Small intestine (tissue), 7 donors: ENCODE measurements around the gene LRP1B. TPM values are rescaled to one million over a fixed set of nuclear protein-coding genes. Genes with fewer than 3 reads are reported as not detected.

ENCODE experiments used
- DNase-seq, 2 donors: peaks; one replicate each; pipeline versions ENCODE4 v3.0.0 to v3.0.0-alpha.2; 2013
- FAIRE-seq: peaks from 2 replicates; lab custom pipeline; 2012; peaks lifted over from hg19 to GRCh38; lab: Jason Lieb, UNC
- H3K27ac ChIP-seq, 3 donors: one replicate each; pipeline ENCODE4 v1.5.1; 2013; ENCODE audit warnings: low read length in 2 of 3, mild to moderate bottlenecking in 2 of 3, control low read depth in 1 of 3, inconsistent platforms in 1 of 3, low read depth in 1 of 3, moderate library complexity in 1 of 3
- H3K27me3 ChIP-seq, 3 donors: one replicate each; pipeline ENCODE4 v1.6.1; 2013; ENCODE audit warnings: low read length in 3 of 3, inconsistent platforms in 1 of 3; ENCODE audit not compliant: control insufficient read depth in 3 of 3, insufficient read depth in 3 of 3
- H3K36me3 ChIP-seq, 3 donors: one replicate each; pipeline ENCODE4 v1.6.1; 2013; ENCODE audit warnings: low read length in 3 of 3, inconsistent platforms in 1 of 3, low read depth in 1 of 3, mild to moderate bottlenecking in 1 of 3, moderate library complexity in 1 of 3; ENCODE audit not compliant: control insufficient read depth in 3 of 3, insufficient read depth in 2 of 3
- H3K4me1 ChIP-seq, 3 donors: one replicate each; pipeline ENCODE4 v1.6.1; 2013; ENCODE audit warnings: low read length in 2 of 3, inconsistent platforms in 1 of 3, low read depth in 1 of 3, mild to moderate bottlenecking in 1 of 3, moderate library complexity in 1 of 3; ENCODE audit not compliant: control insufficient read depth in 3 of 3, insufficient read depth in 2 of 3
- H3K4me3 ChIP-seq, 3 donors: one replicate each; pipeline ENCODE4 v1.5.1; 2013; ENCODE audit warnings: low read length in 3 of 3, control low read depth in 1 of 3, inconsistent platforms in 1 of 3, low read depth in 1 of 3, mild to moderate bottlenecking in 1 of 3, moderate library complexity in 1 of 3
- H3K9me3 ChIP-seq, 2 donors: one replicate each; pipeline ENCODE4 v1.6.1; 2013; ENCODE audit warnings: low read depth in 1 of 2, low read length in 1 of 2; ENCODE audit not compliant: control insufficient read depth in 2 of 2, insufficient read depth in 1 of 2
- WGBS, 3 donors: extraction: QIAGEN DNeasy Blood & Tissue Kit; methylation state at CpG; one replicate each; pipeline ENCODE4 v1.1.7; 2013; 5-methylcytosine and 5-hydroxymethylcytosine counted together
- polyA plus RNA-seq, 4 donors: library from polyadenylated mRNA; stranded (reverse) in 3 of 4; unstranded in 1 of 4; fragments of 200-250 nt in 3 of 4; fragments of 120-200 nt in 1 of 4; gene quantifications; one replicate each; pipeline versions ENCODE4 v1.2.1 to v1.2.3, GENCODE V29; 2013
- donor health status: healthy with polysubstance abuse.
- donor health status: control.
- donor health status: control.
- donor health status: Bipolar disorder and iron deficiency.
- donor health status: healthy.

Gene LRP1B
- polyA plus RNA-seq, 4 donors, result 0.07 to 0.64 TPM; not detected in 2

DNA sequence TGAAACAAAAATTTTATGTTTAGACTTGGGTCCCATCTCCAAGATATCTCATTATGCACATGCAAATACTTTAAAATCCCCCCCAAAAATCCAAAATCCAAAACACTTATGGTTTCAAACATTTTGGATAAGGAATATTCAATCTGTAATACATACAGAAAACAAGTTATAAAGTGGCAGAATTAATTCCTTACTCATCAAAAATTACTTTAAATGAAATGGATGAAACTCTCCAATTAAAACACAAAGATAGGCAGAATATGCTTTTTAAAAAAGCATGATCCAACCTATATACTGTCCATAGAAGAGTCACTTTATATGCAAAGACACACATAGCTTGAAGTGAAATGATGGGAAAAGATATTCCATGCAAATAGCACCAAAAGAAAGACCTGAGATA lies 744.6 kb downstream of the LRP1B start:
- no peaks in the 10 kb centered on the region for H3K27me3 ChIP-seq
- H3K4me1 ChIP-seq, result no peaks in the 10 kb centered on the region
- no peak overlapping the region for H3K4me3 ChIP-seq
- no peak overlapping the region for H3K27ac ChIP-seq
- no peaks in the 10 kb centered on the region for H3K36me3 ChIP-seq
- DNase-seq (no peak), FAIRE-seq (no peak)
- H3K9me3 ChIP-seq, result no peaks in the 10 kb centered on the region

DNA sequence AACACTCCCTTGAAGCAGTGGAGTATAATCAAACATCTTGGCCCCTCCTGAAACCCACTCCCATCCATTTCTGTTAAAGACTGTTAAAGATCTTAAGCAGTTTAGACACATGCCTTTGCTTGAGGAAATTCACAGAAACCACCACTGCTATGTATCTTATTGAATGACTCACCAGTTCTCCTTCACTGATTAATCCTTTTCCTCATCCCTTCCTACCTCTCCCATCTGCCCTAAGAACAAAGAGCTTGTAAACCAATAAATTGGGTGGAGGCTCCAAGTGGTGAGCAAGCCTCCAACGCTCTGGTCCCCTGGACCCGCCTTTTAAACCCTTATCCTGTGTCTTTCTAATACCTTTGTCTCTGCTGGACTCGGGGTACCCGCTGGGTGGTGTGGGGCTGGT lies 746.1 kb downstream of the LRP1B start:
- no peak overlapping the region for H3K27ac ChIP-seq
- 60 to 76% (median 63%) methylated on average over 4 of the region's 4 CpGs for WGBS, 3 donors
- DNase-seq (no peak), FAIRE-seq (no peak)
- no peaks in the 10 kb centered on the region for H3K36me3 ChIP-seq
- H3K9me3 ChIP-seq, result peaks cover 0 to 2% of the 10 kb centered on the region in 2 donors
- H3K4me3 ChIP-seq, result no peak overlapping the region
- no peaks in the 10 kb centered on the region for H3K4me1 ChIP-seq
- no peaks in the 10 kb centered on the region for H3K27me3 ChIP-seq

DNA sequence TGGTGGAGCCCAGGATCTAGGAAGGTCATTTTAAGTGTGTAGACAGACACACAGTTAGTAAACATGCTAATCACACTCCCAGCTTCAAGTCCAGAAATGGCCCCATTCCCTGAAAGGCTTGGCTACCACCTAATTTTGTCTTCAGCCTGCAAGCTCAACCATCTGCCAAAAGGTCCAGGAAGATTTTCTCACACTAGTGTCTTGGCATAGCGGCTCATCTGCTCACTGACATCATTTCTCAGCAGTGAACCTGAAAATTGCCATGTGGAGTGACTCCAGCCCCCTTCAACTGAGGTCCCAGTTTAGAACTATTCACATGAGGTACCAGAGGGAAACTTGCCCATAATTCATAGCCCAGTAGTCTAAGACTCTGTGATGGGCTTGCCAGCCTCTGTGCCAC lies 748.9 kb downstream of the LRP1B start:
- Histone ChIP-seq H3K4me1 (no peaks in the 10 kb centered on the region), H3K4me3 (no peak overlapping the region), H3K36me3 (no peaks in the 10 kb centered on the region), H3K27me3 (no peaks in the 10 kb centered on the region), H3K27ac (no peak overlapping the region), H3K9me3 (peaks cover 0 to 2% of the 10 kb centered on the region in 2 donors)
- DNase-seq (no peak), FAIRE-seq (no peak)
- 65 to 77% (median 73%) methylated on average over 1 of the region's 1 CpG for WGBS, 3 donors

GRCh38 chr2:141380008-141380979 lies 750.5 kb downstream of the LRP1B start:
- H3K9me3 ChIP-seq, result peaks cover 0 to 9% of the 10 kb centered on the region in 2 donors
- no peaks in the 10 kb centered on the region for H3K4me1 ChIP-seq
- no peak overlapping the region for H3K27ac ChIP-seq
- WGBS, 3 donors, result 67 to 77% (median 76%) methylated on average over 7 of the region's 7 CpGs
- H3K27me3 ChIP-seq, result no peaks in the 10 kb centered on the region
- DNase-seq (no peak), FAIRE-seq (no peak)
- H3K4me3 ChIP-seq, result no peak overlapping the region
- H3K36me3 ChIP-seq, result no peaks in the 10 kb centered on the region

GRCh38 chr2:141364821-141365220 lies 766.0 kb downstream of the LRP1B start:
- no peaks in the 10 kb centered on the region for H3K9me3 ChIP-seq
- no peak for FAIRE-seq

GRCh38 chr2:141362311-141362710 lies 768.5 kb downstream of the LRP1B start:
- FAIRE-seq, result no peak
- Histone ChIP-seq H3K36me3 (no peaks in the 10 kb centered on the region), H3K4me1 (no peaks in the 10 kb centered on the region), H3K27me3 (no peaks in the 10 kb centered on the region), H3K4me3 (no peak overlapping the region), H3K27ac (no peak overlapping the region), H3K9me3 (no peaks in the 10 kb centered on the region)
- no peak for DNase-seq
- 84 to 92% (median 92%) methylated on average over 4 of the region's 4 CpGs for WGBS, 3 donors

More at GRCh38 chr2:141364821-141365220, 766.0 kb downstream of the LRP1B start:
- DNase-seq, result no peak
- no peak overlapping the region for H3K4me3 ChIP-seq
- H3K36me3 ChIP-seq, result no peaks in the 10 kb centered on the region
- H3K4me1 ChIP-seq, result no peaks in the 10 kb centered on the region
- H3K27me3 ChIP-seq, result no peaks in the 10 kb centered on the region
- H3K27ac ChIP-seq, result no peak overlapping the region
- 66 to 84% (median 79%) methylated on average over 1 of the region's 1 CpG for WGBS, 3 donors

- Histone ChIP-seq H3K4me1 (no peaks in the 10 kb centered on the region), H3K27me3 (no peaks in the 10 kb centered on the region), H3K36me3 (no peaks in the 10 kb centered on the region), H3K4me3 (no peak overlapping the region), H3K27ac (no peak overlapping the region), H3K9me3 (no peaks in the 10 kb centered on the region)
- 94 to 95% (median 94%) methylated on average over 1 of the region's 1 CpG for WGBS, 3 donors
- no peak for FAIRE-seq
- DNase-seq, result no peak
Observed at GRCh38 chr2:141348481-141348880, 782.3 kb downstream of the LRP1B start.

- WGBS, 3 donors, result 63 to 79% (median 72%) methylated on average over 2 of the region's 2 CpGs
- Histone ChIP-seq H3K4me3 (no peak overlapping the region), H3K4me1 (no peaks in the 10 kb centered on the region), H3K9me3 (no peaks in the 10 kb centered on the region), H3K27ac (no peak overlapping the region), H3K27me3 (no peaks in the 10 kb centered on the region), H3K36me3 (no peaks in the 10 kb centered on the region)
- FAIRE-seq, result no peak
- DNase-seq, result peak in 1 of 2 donors; percentile 8
Observed at GRCh38 chr2:141341444-141341843, 789.4 kb downstream of the LRP1B start.
